NB4 (cell line): Measurements from ENCODE around the gene LILRB1.
"Not testable (repeated sequence)": the region's sequence is repeated elsewhere in the genome, so short reads cannot be mapped to it uniquely, and the experiment has no call there.

ENCODE experiments used
- CTCF ChIP-seq: IDR thresholded peaks from one replicate; pipeline ENCODE4 v1.5.1; 2012; ENCODE audit warnings: low read depth, low read length
- MAX ChIP-seq: IDR thresholded peaks from 2 replicates; pipeline ENCODE4 v1.6.1; 2011; ENCODE audit warnings: low read depth, low read length
- MYC ChIP-seq: IDR thresholded peaks from 2 replicates; pipeline ENCODE4 v1.6.1; 2011; ENCODE audit warnings: low read depth, low read length
- POLR2A ChIP-seq: IDR thresholded peaks from 2 replicates; pipeline ENCODE4 v1.6.1; 2011; ENCODE audit warnings: mild to moderate bottlenecking; ENCODE audit not compliant: insufficient read length; ENCODE audit errors: extremely low read depth

GRCh38 chr19:54681596-54681995 lies 51.3 kb downstream of the LILRB1 start:
- TF ChIP-seq CTCF, MYC, MAX, POLR2A: not testable (repeated sequence)
